Measurements from ENCODE around the gene ERF.
A peak's percentile ranks its signal among the peaks of the same experiment; 100 is the strongest.

ERF gene

DNA sequence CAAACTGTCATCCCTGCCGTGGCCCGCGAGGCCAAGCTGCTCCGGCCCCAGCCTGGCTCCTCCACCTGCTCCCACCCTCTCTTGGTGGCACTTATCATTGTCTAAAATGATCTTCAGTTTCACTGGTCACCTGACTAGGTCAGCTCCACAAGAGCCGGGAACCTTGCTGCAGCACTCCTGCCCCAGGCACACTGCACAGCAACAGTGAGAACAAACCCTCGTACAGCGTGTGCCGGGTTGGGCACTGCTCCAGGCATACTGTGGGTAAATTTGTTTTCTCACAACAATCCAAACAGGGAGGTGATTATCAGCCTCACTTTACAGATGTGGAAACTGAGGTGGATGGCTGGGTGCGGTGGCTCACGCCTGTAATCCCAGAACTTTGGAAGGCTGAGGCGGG lies 46.3 kb downstream of the ERF start:
- Mint-ChIP-seq H3K27ac (peak overlapping the region; percentile 91), H3K9me3 (no peaks in the 10 kb centered on the region), H3K36me3 (peaks cover 100% of the 10 kb centered on the region), H3K4me1 (peaks cover 63% of the 10 kb centered on the region), H3K4me3 (peak overlapping the region; percentile 51)
- ATAC-seq (no peak), DNase-seq (ENCODE audit: low spot score in 2 of 2) (no peak)

DNA sequence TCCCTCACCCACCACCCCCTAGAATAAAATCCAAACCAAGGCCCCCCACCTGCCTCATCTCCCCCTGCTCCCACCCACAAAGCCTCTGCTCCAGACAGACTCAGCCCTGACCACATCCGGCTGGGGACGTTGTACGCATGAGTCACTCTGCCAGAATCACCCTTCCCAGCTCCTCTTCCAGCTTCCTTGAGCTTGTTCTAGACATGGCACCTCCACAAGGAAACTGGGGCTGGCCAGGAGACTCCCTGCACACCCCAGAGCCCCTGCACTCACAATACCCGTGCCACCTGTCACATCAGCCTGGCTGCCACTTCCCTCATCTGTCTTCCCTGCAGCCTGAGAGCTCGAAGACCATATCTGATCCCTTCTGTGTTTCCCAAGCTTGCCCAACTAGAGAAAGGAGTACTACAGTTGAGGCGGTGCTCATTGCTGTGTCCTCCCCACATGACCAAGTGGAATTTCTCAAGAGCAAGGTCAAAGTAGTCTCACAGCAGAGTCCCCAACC lies 47.1 kb downstream of the ERF start:
- ATAC-seq: peak; percentile 57
- DNase-seq (ENCODE audit: low spot score in 2 of 2): no peak
- H3K36me3 Mint-ChIP-seq: peaks cover 100% of the 10 kb centered on the region
- H3K4me1 Mint-ChIP-seq: peaks cover 63% of the 10 kb centered on the region
- H3K9me3 Mint-ChIP-seq: no peaks in the 10 kb centered on the region
- H3K27ac Mint-ChIP-seq: peak overlapping the region; percentile 91
- peak overlapping the region; percentile 51 for H3K4me3 Mint-ChIP-seq

DNA sequence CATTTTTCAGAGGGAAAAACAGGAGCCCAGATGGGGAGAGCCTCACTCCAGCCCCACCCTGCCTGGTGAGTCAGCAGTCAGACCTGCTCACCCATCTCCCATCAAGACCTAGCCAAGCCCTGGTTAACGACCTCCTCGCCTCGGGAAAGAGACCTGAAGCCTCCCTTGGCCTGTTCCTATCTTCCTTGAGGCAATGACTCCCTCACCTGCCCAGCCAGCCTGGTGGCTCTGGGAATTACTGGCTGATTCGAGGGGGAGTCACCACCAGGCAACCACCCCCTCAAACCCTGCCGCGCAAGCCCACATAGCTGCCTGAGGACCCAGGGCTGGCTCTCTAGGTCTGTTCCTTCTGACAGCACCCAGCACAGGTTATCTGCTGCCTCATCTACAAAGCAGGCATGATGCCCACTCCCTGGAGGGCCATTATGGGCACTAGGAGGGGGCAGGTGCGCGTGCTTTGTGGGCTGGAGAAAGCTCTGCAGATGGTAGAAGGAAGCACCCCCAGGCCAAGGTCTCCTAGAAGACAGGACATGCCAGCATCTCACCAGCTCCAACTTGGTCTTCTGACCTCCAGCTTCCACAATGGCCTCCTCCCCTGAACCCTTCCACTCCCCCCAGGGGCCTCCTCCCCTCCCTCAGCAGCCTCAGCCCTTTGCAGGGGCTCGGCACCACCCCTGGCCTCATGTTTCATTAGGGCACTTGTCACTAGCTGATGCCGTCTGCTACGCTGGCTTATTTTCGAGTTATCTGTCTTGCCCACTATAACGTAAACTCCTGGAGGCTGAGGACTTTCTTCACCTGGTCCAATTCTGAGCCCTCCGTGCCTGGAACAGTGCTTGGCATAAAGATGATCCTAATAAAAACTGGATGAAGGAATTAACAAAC lies 47.8 kb downstream of the ERF start:
- no peak for DNase-seq (ENCODE audit: low spot score in 2 of 2)
- no peaks in the 10 kb centered on the region for H3K9me3 Mint-ChIP-seq

DNA sequence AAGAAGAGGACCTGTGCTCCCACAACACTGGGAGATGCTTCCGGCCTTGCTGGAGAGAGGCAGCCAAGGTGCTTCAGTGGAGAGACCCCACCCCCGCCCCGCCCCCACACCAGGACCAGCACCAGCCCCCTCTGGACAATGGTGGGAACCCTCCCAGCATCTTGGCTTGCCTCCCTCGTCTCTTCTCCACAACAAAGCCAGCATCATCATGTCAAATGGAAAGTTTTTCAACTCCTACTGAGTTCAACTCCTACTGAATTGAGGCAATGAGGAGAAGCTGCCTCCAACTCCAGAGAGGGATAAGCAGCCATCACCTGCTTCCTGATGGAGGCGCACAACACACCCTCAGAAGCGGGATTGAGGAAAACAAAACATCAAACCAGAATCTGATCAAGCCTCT lies 50.3 kb downstream of the ERF start:
- peaks cover 97% of the 10 kb centered on the region for H3K36me3 Mint-ChIP-seq
- no peak overlapping the region for H3K4me3 Mint-ChIP-seq
- H3K9me3 Mint-ChIP-seq: no peaks in the 10 kb centered on the region
- peaks cover 86% of the 10 kb centered on the region for H3K4me1 Mint-ChIP-seq
- H3K27ac Mint-ChIP-seq: peak overlapping the region; percentile 94
- ATAC-seq: no peak
- DNase-seq (ENCODE audit: low spot score in 2 of 2): no peak

More for the DNA sequence above, 47.8 kb downstream of the ERF start:
- Mint-ChIP-seq H3K4me1 (peaks cover 67% of the 10 kb centered on the region), H3K36me3 (peaks cover 98% of the 10 kb centered on the region), H3K4me3 (peak overlapping the region; percentile 51), H3K27ac (peak overlapping the region; percentile 91)
- no peak for ATAC-seq

DNA sequence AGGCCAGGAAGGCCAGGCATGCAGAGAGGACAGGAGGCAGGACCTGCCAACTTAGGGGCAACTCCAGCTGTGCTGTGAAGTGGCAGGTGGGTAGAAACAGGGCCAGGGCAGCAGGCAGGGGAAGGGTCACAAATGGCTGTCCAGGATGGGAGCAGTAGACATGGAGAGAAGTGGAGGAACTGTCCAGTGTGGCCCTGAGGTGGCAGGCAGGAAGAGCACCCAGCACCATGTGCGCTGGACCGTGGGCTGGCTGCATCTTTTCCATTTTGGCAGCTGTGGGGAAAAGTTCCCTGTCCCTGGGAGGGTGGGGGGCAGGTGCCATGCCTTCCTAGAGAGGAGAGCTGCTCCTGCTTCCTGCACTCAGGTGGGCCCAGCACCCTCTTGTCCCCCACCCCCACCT lies 51.2 kb downstream of the ERF start:
- DNase-seq (ENCODE audit: low spot score in 2 of 2) (no peak), ATAC-seq (no peak)
- H3K4me1 Mint-ChIP-seq: peaks cover 89% of the 10 kb centered on the region
- H3K4me3 Mint-ChIP-seq: no peak overlapping the region
- H3K36me3 Mint-ChIP-seq: peaks cover 97% of the 10 kb centered on the region
- no peaks in the 10 kb centered on the region for H3K9me3 Mint-ChIP-seq
- H3K27ac Mint-ChIP-seq: peak overlapping the region; percentile 94

DNA sequence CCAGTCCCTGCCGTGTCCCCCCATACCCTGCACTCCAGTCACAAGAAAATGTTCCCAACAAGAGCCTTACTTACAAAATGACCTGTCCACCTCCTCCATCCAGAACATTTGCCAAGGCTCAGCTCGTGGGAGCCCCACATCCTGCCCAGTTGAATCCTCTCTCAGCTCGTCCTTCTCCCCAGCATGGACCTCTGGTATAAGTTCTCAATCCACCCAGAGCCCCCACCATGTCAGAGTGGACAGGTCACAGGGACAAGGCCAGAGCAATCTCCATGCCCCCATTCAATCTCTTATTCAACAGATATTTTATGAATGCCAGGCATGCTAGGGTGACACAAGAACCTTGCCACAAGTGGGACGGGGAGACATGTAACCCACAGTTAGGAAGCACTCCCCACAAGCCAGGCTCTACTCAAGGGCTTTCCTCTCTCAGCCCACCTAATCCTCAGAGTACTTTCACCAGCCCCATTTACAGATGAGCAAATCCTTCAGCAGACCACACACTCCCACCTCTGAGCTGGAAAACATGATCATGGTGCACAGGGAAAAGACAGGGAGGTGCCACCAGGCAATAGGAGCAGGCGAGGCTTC lies 52.5 kb downstream of the ERF start:
- peaks cover 97% of the 10 kb centered on the region for H3K36me3 Mint-ChIP-seq
- ATAC-seq: no peak
- no peak for DNase-seq (ENCODE audit: low spot score in 2 of 2)
- H3K4me3 Mint-ChIP-seq: peak overlapping the region; percentile 81
- peaks cover 84% of the 10 kb centered on the region for H3K4me1 Mint-ChIP-seq
- no peaks in the 10 kb centered on the region for H3K9me3 Mint-ChIP-seq
- H3K27ac Mint-ChIP-seq: peak overlapping the region; percentile 94

DNA sequence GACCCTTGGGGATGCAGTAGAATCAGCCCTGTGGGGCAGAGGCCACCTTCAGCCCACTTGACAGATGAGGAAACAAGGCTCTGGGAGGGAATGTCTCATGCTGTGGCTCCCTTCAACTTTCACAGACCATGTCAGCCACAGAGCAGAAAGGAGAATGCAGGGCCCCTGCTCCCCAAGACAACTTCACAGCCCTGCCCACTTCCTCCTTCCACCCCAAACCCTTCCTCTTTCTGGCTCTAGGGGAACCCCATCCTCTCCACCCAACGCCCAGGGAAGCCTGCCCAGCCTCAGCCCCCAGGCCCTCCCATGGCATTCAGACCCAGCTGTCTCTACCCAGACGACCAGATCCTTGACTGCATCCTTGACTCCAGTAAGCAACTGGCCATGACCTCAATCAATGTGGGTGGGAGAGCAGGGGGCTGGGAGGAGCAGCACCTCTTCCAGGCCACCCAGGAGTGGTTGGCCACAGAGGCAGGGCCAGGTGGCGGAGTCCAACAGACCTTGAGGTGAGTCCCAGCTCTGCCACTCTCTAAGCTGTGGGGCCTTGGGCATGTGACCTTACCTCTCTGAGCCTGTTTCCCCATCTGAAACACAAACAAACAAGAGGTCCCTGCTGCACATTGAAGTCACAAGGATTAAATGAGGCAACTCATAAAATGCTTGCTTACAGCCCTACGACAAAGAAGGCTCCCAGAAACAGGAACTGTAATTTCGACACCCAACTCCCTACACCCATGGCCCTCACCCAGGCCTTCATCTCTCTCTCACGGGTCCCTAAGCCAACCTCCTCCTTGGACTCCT lies 53.2 kb downstream of the ERF start:
- peak in 1 of 2 donors; percentile 79 for DNase-seq (ENCODE audit: low spot score in 2 of 2)

DNA sequence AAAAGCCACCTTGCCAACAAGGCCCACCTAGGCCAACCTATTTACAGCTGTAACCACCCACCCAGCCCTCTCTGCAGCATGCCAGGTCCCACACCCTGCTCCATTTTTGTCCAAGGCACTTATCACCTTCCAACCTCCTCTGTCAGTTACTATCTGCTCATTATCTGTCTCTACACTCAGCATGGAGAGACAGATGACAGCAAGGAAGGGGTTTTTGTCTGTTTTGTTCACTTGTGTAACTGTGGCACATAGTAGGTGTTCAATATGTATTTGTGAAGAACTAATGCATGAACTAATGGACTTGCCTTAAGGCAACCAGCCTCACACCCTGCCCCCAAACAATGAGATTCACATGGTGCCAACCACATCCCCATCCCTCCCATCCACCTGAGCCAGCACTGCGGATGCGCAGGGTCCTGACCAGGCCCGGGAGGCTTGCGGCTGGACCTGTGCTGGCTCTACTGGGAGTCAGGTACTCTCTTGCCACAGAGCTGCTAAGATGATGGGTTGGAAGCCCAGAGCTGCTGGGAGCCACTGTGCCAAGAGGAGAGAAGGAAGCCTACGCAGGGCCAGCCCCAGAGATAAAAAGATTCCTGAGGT lies 54.7 kb downstream of the ERF start:
- ATAC-seq: no peak
- no peak for DNase-seq (ENCODE audit: low spot score in 2 of 2)
- H3K4me3 Mint-ChIP-seq: peak overlapping the region; percentile 81
- H3K9me3 Mint-ChIP-seq: no peaks in the 10 kb centered on the region
- H3K36me3 Mint-ChIP-seq: peaks cover 94% of the 10 kb centered on the region
- H3K27ac Mint-ChIP-seq: peak overlapping the region; percentile 94
- H3K4me1 Mint-ChIP-seq: peaks cover 86% of the 10 kb centered on the region

More for the DNA sequence above, 53.2 kb downstream of the ERF start:
- peak overlapping the region; percentile 94 for H3K27ac Mint-ChIP-seq
- H3K9me3 Mint-ChIP-seq: no peaks in the 10 kb centered on the region
- peak; percentile 74 for ATAC-seq
- H3K4me1 Mint-ChIP-seq: peaks cover 85% of the 10 kb centered on the region
- peak overlapping the region; percentile 81 for H3K4me3 Mint-ChIP-seq
- H3K36me3 Mint-ChIP-seq: peaks cover 96% of the 10 kb centered on the region

DNA sequence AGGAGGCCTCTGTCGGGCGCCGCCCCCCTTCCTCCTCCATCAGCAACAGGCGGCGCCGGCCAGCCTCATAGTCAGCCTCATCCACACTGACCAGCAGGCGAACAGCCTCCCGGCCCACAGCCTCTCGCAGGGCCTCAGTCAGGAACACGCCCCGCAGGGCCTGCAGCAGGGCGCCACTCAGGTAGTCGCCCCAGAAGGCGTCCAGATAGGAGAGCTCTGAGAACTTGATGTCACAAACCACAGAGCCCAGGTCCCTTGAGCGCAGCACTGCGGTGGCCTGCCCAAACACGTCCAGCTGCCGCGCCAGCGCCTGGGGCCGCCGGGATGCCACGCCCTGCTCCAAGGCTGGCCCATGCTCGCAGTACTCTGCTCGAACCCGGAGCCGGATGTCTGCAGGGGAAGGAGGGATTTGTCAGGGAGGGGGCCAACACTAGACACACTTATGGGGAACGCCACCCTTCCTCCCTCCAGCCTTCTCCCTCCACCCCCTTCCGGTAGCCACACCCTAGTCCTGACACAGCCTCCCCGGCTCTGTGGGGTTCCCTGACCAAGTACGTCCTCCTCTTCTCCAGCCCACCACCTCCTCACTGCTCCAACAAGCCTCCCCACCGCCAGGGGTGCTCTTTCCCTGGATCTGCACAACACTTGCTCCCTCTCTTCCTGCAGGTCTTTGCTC lies 55.4 kb downstream of the ERF start:
- H3K4me1 Mint-ChIP-seq: peaks cover 82% of the 10 kb centered on the region

DNA sequence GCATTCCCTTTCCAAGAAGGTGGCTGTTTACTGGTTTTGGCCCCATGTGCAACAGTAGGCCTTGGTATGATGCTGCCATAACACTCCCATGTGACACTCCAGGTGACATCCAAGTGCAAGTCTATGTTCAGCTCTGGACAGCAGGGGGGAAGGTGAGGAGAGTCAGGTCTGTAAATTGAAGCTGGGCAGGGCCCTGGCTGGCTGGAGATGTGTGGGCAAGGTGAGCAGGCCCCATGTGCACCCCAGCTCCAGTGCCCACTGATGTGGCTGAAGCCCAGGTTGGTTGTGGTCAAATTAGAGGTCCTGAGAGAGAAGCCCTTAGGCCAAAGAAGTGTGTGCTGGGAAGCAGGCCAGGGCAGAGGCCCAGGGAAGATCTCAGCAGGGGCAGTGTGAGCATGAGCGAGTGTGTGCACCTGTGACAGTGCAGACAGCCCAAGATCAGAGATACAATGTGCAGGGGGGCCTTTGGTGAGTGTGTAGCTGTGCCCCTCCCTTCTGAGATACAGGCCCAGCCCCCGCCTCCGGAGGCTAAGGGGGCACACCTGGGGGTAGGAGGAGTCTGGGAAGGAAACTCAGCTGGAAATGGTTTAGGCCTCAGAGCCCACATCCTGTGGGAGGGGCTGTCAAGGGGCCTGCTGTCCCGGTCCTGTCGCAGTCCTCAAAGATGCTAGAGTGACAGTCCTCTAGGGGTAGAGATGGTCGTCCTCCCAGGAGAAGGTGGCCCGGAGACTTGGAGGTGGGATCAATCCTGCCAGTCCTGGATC lies 56.1 kb downstream of the ERF start:
- Mint-ChIP-seq H3K4me3 (peak overlapping the region; percentile 81), H3K4me1 (peaks cover 75% of the 10 kb centered on the region), H3K36me3 (peaks cover 80% of the 10 kb centered on the region), H3K27ac (peak overlapping the region; percentile 94), H3K9me3 (no peaks in the 10 kb centered on the region)
- DNase-seq (ENCODE audit: low spot score in 2 of 2): peak in 1 of 2 donors; percentile 79
- ATAC-seq: peak; percentile 70

More for the DNA sequence above, 55.4 kb downstream of the ERF start:
- peak in 1 of 2 donors; percentile 80 for DNase-seq (ENCODE audit: low spot score in 2 of 2)
- peak overlapping the region; percentile 94 for H3K27ac Mint-ChIP-seq
- H3K9me3 Mint-ChIP-seq: no peaks in the 10 kb centered on the region
- peak; percentile 68 for ATAC-seq
- H3K36me3 Mint-ChIP-seq: peaks cover 88% of the 10 kb centered on the region
- H3K4me3 Mint-ChIP-seq: peak overlapping the region; percentile 81

Data from stimulated activated effector memory CD8-positive, alpha-beta T cell treated with anti-CD3 and anti-CD28 coated beads, Interleukin-12 subunit alpha, Interleukin-12 subunit beta, amount 100 ng/mL, for 72 hours (primary cell).